H9 (cell line): ENCODE data around the gene IGFBP3. TPM values are rescaled to one million over a fixed set of nuclear protein-coding genes. Genes with fewer than 3 reads are reported as not detected.

Experiments used
- DNase-seq: peaks from one replicate; pipeline ENCODE4 v3.0.0-alpha.2; 2017
- H2AFZ ChIP-seq: one replicate; pipeline ENCODE4 v1.6.1; 2013; ENCODE audit warnings: mild to moderate bottlenecking, low read length, control low read depth, moderate library complexity
- H2AK5ac ChIP-seq: 2 replicates; pipeline ENCODE4 v1.6.1; 2013; ENCODE audit warnings: low read length, control low read depth, mixed read lengths; ENCODE audit not compliant: insufficient read length
- H2BK120ac ChIP-seq: one replicate; pipeline ENCODE4 v1.6.1; 2013; ENCODE audit warnings: low read depth, mild to moderate bottlenecking, low read length, control low read depth, inconsistent platforms; ENCODE audit not compliant: poor library complexity, severe bottlenecking
- H2BK12ac ChIP-seq: 2 replicates; pipeline ENCODE4 v1.6.1; 2013; ENCODE audit warnings: low read length, control low read depth, mixed read lengths, low read depth; ENCODE audit not compliant: insufficient read length
- H2BK15ac ChIP-seq: 2 replicates; pipeline ENCODE4 v1.6.1; 2013; ENCODE audit warnings: low read depth, low read length, control low read depth
- H2BK20ac ChIP-seq: one replicate; pipeline ENCODE4 v1.6.1; 2013; ENCODE audit warnings: low read depth, mild to moderate bottlenecking, low read length, control low read depth, inconsistent platforms; ENCODE audit not compliant: poor library complexity, severe bottlenecking
- H2BK5ac ChIP-seq: 2 replicates; pipeline ENCODE4 v1.6.1; 2013; ENCODE audit warnings: low read length, control low read depth, mixed read lengths; ENCODE audit not compliant: insufficient read length
- H3K14ac ChIP-seq: 2 replicates; pipeline ENCODE4 v1.6.1; 2013; ENCODE audit warnings: low read length, control low read depth; ENCODE audit not compliant: insufficient read depth
- H3K18ac ChIP-seq: 2 replicates; pipeline ENCODE4 v1.6.1; 2013; ENCODE audit warnings: low read depth, mild to moderate bottlenecking, mixed read lengths, low read length, control low read depth; ENCODE audit not compliant: insufficient read length
- H3K23ac ChIP-seq: 2 replicates; pipeline ENCODE4 v1.6.1; 2013; ENCODE audit warnings: low read length, control low read depth, mixed read lengths, low read depth; ENCODE audit not compliant: insufficient read length
- H3K23me2 ChIP-seq: 2 replicates; pipeline ENCODE4 v1.6.1; 2013; ENCODE audit warnings: low read depth, mild to moderate bottlenecking, mixed read lengths, low read length, control low read depth; ENCODE audit not compliant: insufficient read length, poor library complexity, severe bottlenecking
- H3K27ac ChIP-seq: 2 replicates; pipeline ENCODE4 v1.5.1; 2013; ENCODE audit warnings: low read length, control low read depth, mixed read lengths, low read depth; ENCODE audit not compliant: insufficient read length
- H3K27me3 ChIP-seq: 2 replicates; pipeline ENCODE4 v1.6.1; 2013; ENCODE audit warnings: low read length, control low read depth, inconsistent platforms; ENCODE audit not compliant: insufficient read depth
- H3K4ac ChIP-seq: 2 replicates; pipeline ENCODE4 v1.6.1; 2013; ENCODE audit warnings: low read depth, mild to moderate bottlenecking, control low read depth, inconsistent platforms, low read length, moderate library complexity
- H3K4me1 ChIP-seq: 2 replicates; pipeline ENCODE4 v1.6.1; 2013; ENCODE audit warnings: low read length, control low read depth, inconsistent platforms; ENCODE audit not compliant: insufficient read depth
- H3K4me2 ChIP-seq: 2 replicates; pipeline ENCODE4 v1.6.1; 2013; ENCODE audit warnings: low read length, control low read depth, mixed read lengths; ENCODE audit not compliant: insufficient read length, insufficient read depth
- H3K56ac ChIP-seq: 2 replicates; pipeline ENCODE4 v1.6.1; 2013; ENCODE audit warnings: low read depth, mild to moderate bottlenecking, mixed read lengths, low read length, control low read depth; ENCODE audit not compliant: insufficient read length
- H3K79me1 ChIP-seq: 2 replicates; pipeline ENCODE4 v1.6.1; 2013; ENCODE audit warnings: low read depth, mild to moderate bottlenecking, moderate library complexity, low read length, control low read depth, inconsistent platforms; ENCODE audit not compliant: insufficient read depth, poor library complexity, severe bottlenecking
- H3K79me2 ChIP-seq: 2 replicates; pipeline ENCODE4 v1.6.1; 2013; ENCODE audit warnings: low read length, control low read depth, inconsistent platforms; ENCODE audit not compliant: insufficient read depth
- H3K9ac ChIP-seq: 2 replicates; pipeline ENCODE4 v1.6.1; 2013; ENCODE audit warnings: low read length, control low read depth, mixed read lengths; ENCODE audit not compliant: insufficient read length; ENCODE audit errors: extremely low read depth
- H3K9me3 ChIP-seq: one replicate; pipeline ENCODE4 v1.6.1; 2013; ENCODE audit warnings: low read depth, low read length, inconsistent platforms; ENCODE audit not compliant: control insufficient read depth
- H3T11ph ChIP-seq: one replicate; pipeline ENCODE4 v1.6.1; 2013; ENCODE audit warnings: mild to moderate bottlenecking, low read length, control low read depth, inconsistent platforms
- H4K20me1 ChIP-seq: one replicate; pipeline ENCODE4 v1.6.1; 2013; ENCODE audit not compliant: control insufficient read depth, insufficient read length, insufficient read depth
- H4K5ac ChIP-seq: 2 replicates; pipeline ENCODE4 v1.6.1; 2013; ENCODE audit warnings: low read depth, mild to moderate bottlenecking, mixed read lengths, low read length, control low read depth; ENCODE audit not compliant: insufficient read length
- H4K8ac ChIP-seq: replicated peaks from 2 replicates; pipeline ENCODE4 v1.6.1; 2013; ENCODE audit warnings: low read length, control low read depth, mixed read lengths, low read depth; ENCODE audit not compliant: insufficient read length
- H4K91ac ChIP-seq: 2 replicates; pipeline ENCODE4 v1.6.1; 2013; ENCODE audit warnings: low read depth, mild to moderate bottlenecking, moderate library complexity, mixed read lengths, low read length, control low read depth; ENCODE audit not compliant: insufficient read length
- H3K27ac Mint-ChIP-seq, 3 experiments: 2 replicates in 2 of 3; 3 replicates in 1 of 3; pipeline ENCODE4 v1.8.0; 2020 to 2021; ENCODE audit warnings: mixed read lengths in 3 of 3, mild to moderate bottlenecking in 1 of 3, moderate library complexity in 1 of 3
- H3K27me3 Mint-ChIP-seq: 2 replicates; pipeline ENCODE4 v1.8.0; 2021; ENCODE audit warnings: low read depth, mild to moderate bottlenecking, moderate library complexity, mixed read lengths
- H3K36me3 Mint-ChIP-seq, 3 experiments: 2 replicates in 2 of 3; 3 replicates in 1 of 3; pipeline ENCODE4 v1.8.0; 2020 to 2021; ENCODE audit warnings: low read depth in 3 of 3, mixed read lengths in 3 of 3; ENCODE audit not compliant: insufficient read depth in 1 of 3
- H3K4me1 Mint-ChIP-seq, 2 experiments: 2 replicates each; pipeline ENCODE4 v1.8.0; 2020; ENCODE audit warnings: mixed read lengths in 2 of 2
- H3K4me3 Mint-ChIP-seq, 2 experiments: 2 replicates in 1 of 2; 3 replicates in 1 of 2; pipeline ENCODE4 v1.8.0; 2020 to 2021; ENCODE audit warnings: mild to moderate bottlenecking in 2 of 2, mixed read lengths in 2 of 2, moderate library complexity in 1 of 2
- H3K9me3 Mint-ChIP-seq, 2 experiments: 2 replicates in 1 of 2; 3 replicates in 1 of 2; pipeline ENCODE4 v1.8.0; 2020; ENCODE audit warnings: mild to moderate bottlenecking in 2 of 2, mixed read lengths in 2 of 2, moderate library complexity in 1 of 2
- WGBS: extraction: QIAGEN DNeasy Blood & Tissue Kit; methylation state at CpG from one replicate; pipeline ENCODE4 v1.1.7; 2013; ENCODE audit warnings: missing lambda C conversion rate, low lambda C conversion rate, mixed read lengths; ENCODE audit not compliant: insufficient read length; ENCODE audit errors: extremely low coverage; 5-methylcytosine and 5-hydroxymethylcytosine counted together
- total RNA-seq: library from RNA; stranded (reverse); gene quantifications from 2 replicates; pipeline ENCODE4 v1.2.1, GENCODE V29; 2021
- TF ChIP-seq, protein P1 (sequence below): fragments of 200-600 bp; sonication (generic); conservative IDR thresholded peaks from 3 replicates; pipeline ENCODE4 v1.8.0; 2021; ENCODE audit warnings: antibody characterized with exemption, mild to moderate bottlenecking

IGFBP3 gene
- total RNA-seq, 1 experiment from 2014 or later = 10.0 TPM

DNA sequence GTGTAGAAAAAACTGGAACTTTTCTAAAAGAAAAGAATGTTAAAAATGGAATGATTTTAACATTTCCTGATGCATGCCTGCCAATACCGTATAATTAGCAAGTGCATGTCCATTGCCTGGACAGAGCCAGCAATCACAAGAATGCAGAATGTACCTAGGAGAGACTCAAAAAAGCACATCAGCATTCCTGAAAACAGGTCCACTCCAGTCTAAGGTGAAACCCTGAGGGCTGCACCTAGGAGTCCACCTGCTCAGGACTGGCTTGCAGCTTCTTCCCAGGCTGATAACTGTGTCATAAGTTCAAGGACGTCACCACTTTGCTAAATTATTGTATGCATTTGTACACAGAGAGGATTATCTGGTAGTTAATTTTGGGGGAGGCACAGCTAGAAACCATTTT, 53.6 kb downstream of the IGFBP3 start:
- Histone ChIP-seq H3T11ph (no peak overlapping the region), H2BK12ac (no peak overlapping the region), H2AK5ac (no peak overlapping the region), H3K9me3 (no peaks in the 10 kb centered on the region), H3K79me1 (no peaks in the 10 kb centered on the region), H3K4me2 (no peak overlapping the region), H2AFZ (no peak overlapping the region), H3K79me2 (no peaks in the 10 kb centered on the region), H2BK120ac (no peak overlapping the region), H3K27ac (no peak overlapping the region), H3K14ac (no peak overlapping the region), H2BK20ac (no peak overlapping the region), H2BK5ac (no peak overlapping the region), H3K18ac (no peak overlapping the region), H3K9ac (no peak overlapping the region), H2BK15ac (no peak overlapping the region), H3K23ac (no peak overlapping the region), H4K8ac (no peak overlapping the region), H3K27me3 (no peaks in the 10 kb centered on the region), H4K5ac (no peak overlapping the region), H4K91ac (no peak overlapping the region), H3K4ac (no peak overlapping the region), H3K56ac (no peak overlapping the region), H3K4me1 (no peaks in the 10 kb centered on the region), H3K23me2 (no peaks in the 10 kb centered on the region), H4K20me1 (no peaks in the 10 kb centered on the region)
- TF ChIP-seq, protein P1, sequence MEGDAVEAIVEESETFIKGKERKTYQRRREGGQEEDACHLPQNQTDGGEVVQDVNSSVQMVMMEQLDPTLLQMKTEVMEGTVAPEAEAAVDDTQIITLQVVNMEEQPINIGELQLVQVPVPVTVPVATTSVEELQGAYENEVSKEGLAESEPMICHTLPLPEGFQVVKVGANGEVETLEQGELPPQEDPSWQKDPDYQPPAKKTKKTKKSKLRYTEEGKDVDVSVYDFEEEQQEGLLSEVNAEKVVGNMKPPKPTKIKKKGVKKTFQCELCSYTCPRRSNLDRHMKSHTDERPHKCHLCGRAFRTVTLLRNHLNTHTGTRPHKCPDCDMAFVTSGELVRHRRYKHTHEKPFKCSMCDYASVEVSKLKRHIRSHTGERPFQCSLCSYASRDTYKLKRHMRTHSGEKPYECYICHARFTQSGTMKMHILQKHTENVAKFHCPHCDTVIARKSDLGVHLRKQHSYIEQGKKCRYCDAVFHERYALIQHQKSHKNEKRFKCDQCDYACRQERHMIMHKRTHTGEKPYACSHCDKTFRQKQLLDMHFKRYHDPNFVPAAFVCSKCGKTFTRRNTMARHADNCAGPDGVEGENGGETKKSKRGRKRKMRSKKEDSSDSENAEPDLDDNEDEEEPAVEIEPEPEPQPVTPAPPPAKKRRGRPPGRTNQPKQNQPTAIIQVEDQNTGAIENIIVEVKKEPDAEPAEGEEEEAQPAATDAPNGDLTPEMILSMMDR = no peak
- Mint-ChIP-seq H3K36me3 (no peaks in the 10 kb centered on the region; a peak in 1 of 7 replicates), H3K4me1 (no peaks in the 10 kb centered on the region), H3K27me3 (peaks cover 10% of the 10 kb centered on the region), H3K27ac (no peak overlapping the region), H3K9me3 (peaks cover 0 to 2% of the 10 kb centered on the region in 2 experiments; a peak in 1 of 5 replicates), H3K4me3 (no peak overlapping the region)
- WGBS = no CpG with 5 or more reads among the region's 2 CpGs
- no peak for DNase-seq
